ENCODE measurements around the gene EYS.

EYS gene

GRCh38 chr6:63708631-63709030 is 1998.4 kb downstream of the EYS start:
- Histone ChIP-seq H3K4me3 (ENCODE audit: low read depth, low read length) (no peak overlapping the region), H3K4me1 (ENCODE audit: control insufficient read depth, insufficient read depth, low read length) (no peaks in the 10 kb centered on the region), H3K27me3 (ENCODE audit: control insufficient read depth, insufficient read depth, low read length) (no peaks in the 10 kb centered on the region), H3K9ac (ENCODE audit: low read length) (no peak overlapping the region), H3K9me3 (ENCODE audit: control insufficient read depth, insufficient read depth, low read depth, low read length) (no peaks in the 10 kb centered on the region), H3K36me3 (ENCODE audit: control insufficient read depth, insufficient read depth, low read length) (peaks cover 93% of the 10 kb centered on the region), H3K27ac (ENCODE audit: low read depth, low read length) (no peak overlapping the region)

GRCh38 chr6:63706630-63707029 is 2000.4 kb downstream of the EYS start:
- Histone ChIP-seq H3K9me3 (ENCODE audit: control insufficient read depth, insufficient read depth, low read depth, low read length) (no peaks in the 10 kb centered on the region), H3K27me3 (ENCODE audit: control insufficient read depth, insufficient read depth, low read length) (no peaks in the 10 kb centered on the region), H3K4me1 (ENCODE audit: control insufficient read depth, insufficient read depth, low read length) (no peaks in the 10 kb centered on the region), H3K27ac (ENCODE audit: low read depth, low read length) (no peak overlapping the region), H3K9ac (ENCODE audit: low read length) (no peak overlapping the region), H3K4me3 (ENCODE audit: low read depth, low read length) (no peak overlapping the region), H3K36me3 (ENCODE audit: control insufficient read depth, insufficient read depth, low read length) (peaks cover 91% of the 10 kb centered on the region)

- Histone ChIP-seq H3K9ac (ENCODE audit: low read length) (no peak overlapping the region), H3K27me3 (ENCODE audit: control insufficient read depth, insufficient read depth, low read length) (no peaks in the 10 kb centered on the region), H3K9me3 (ENCODE audit: control insufficient read depth, insufficient read depth, low read depth, low read length) (no peaks in the 10 kb centered on the region), H3K4me1 (ENCODE audit: control insufficient read depth, insufficient read depth, low read length) (no peaks in the 10 kb centered on the region), H3K36me3 (ENCODE audit: control insufficient read depth, insufficient read depth, low read length) (peaks cover 91% of the 10 kb centered on the region), H3K4me3 (ENCODE audit: low read depth, low read length) (no peak overlapping the region), H3K27ac (ENCODE audit: low read depth, low read length) (no peak overlapping the region)
Observed at GRCh38 chr6:63705707-63706106, 2001.3 kb downstream of the EYS start.

- no peak overlapping the region for H3K4me3 ChIP-seq (ENCODE audit: low read depth, low read length)
- H3K9ac ChIP-seq (ENCODE audit: low read length): no peak overlapping the region
Observed at GRCh38 chr6:63690221-63690620, 2016.8 kb downstream of the EYS start.

GRCh38 chr6:63689421-63689820 is 2017.6 kb downstream of the EYS start:
- H3K9me3 ChIP-seq (ENCODE audit: control insufficient read depth, insufficient read depth, low read depth, low read length): no peaks in the 10 kb centered on the region
- no peak overlapping the region for H3K4me3 ChIP-seq (ENCODE audit: low read depth, low read length)
- H3K27me3 ChIP-seq (ENCODE audit: control insufficient read depth, insufficient read depth, low read length): no peaks in the 10 kb centered on the region
- peaks cover 26% of the 10 kb centered on the region for H3K36me3 ChIP-seq (ENCODE audit: control insufficient read depth, insufficient read depth, low read length)
- no peak overlapping the region for H3K9ac ChIP-seq (ENCODE audit: low read length)
- no peak overlapping the region for H3K27ac ChIP-seq (ENCODE audit: low read depth, low read length)
- no peaks in the 10 kb centered on the region for H3K4me1 ChIP-seq (ENCODE audit: control insufficient read depth, insufficient read depth, low read length)

More at GRCh38 chr6:63690221-63690620, 2016.8 kb downstream of the EYS start:
- Histone ChIP-seq H3K27ac (ENCODE audit: low read depth, low read length) (no peak overlapping the region), H3K9me3 (ENCODE audit: control insufficient read depth, insufficient read depth, low read depth, low read length) (no peaks in the 10 kb centered on the region), H3K36me3 (ENCODE audit: control insufficient read depth, insufficient read depth, low read length) (peaks cover 24% of the 10 kb centered on the region), H3K4me1 (ENCODE audit: control insufficient read depth, insufficient read depth, low read length) (no peaks in the 10 kb centered on the region), H3K27me3 (ENCODE audit: control insufficient read depth, insufficient read depth, low read length) (no peaks in the 10 kb centered on the region)

- H3K9me3 ChIP-seq (ENCODE audit: control insufficient read depth, insufficient read depth, low read depth, low read length): no peaks in the 10 kb centered on the region
- no peaks in the 10 kb centered on the region for H3K4me1 ChIP-seq (ENCODE audit: control insufficient read depth, insufficient read depth, low read length)
- no peak overlapping the region for H3K4me3 ChIP-seq (ENCODE audit: low read depth, low read length)
- no peak overlapping the region for H3K9ac ChIP-seq (ENCODE audit: low read length)
- peaks cover 36% of the 10 kb centered on the region for H3K36me3 ChIP-seq (ENCODE audit: control insufficient read depth, insufficient read depth, low read length)
- no peak overlapping the region for H3K27ac ChIP-seq (ENCODE audit: low read depth, low read length)
- no peaks in the 10 kb centered on the region for H3K27me3 ChIP-seq (ENCODE audit: control insufficient read depth, insufficient read depth, low read length)
Observed at GRCh38 chr6:63685446-63686379, 2021.3 kb downstream of the EYS start.

GRCh38 chr6:63683071-63683603 is 2023.9 kb downstream of the EYS start:
- no peaks in the 10 kb centered on the region for H3K27me3 ChIP-seq (ENCODE audit: control insufficient read depth, insufficient read depth, low read length)
- H3K36me3 ChIP-seq (ENCODE audit: control insufficient read depth, insufficient read depth, low read length): peaks cover 46% of the 10 kb centered on the region
- no peak overlapping the region for H3K27ac ChIP-seq (ENCODE audit: low read depth, low read length)
- H3K4me1 ChIP-seq (ENCODE audit: control insufficient read depth, insufficient read depth, low read length): 0 out of 2 replicates have a peak, but pooled peaks cover 4% of the 10 kb centered on the region
- no peaks in the 10 kb centered on the region for H3K9me3 ChIP-seq (ENCODE audit: control insufficient read depth, insufficient read depth, low read depth, low read length)
- no peak overlapping the region for H3K4me3 ChIP-seq (ENCODE audit: low read depth, low read length)
- H3K9ac ChIP-seq (ENCODE audit: low read length): no peak overlapping the region

- no peak overlapping the region for H3K9ac ChIP-seq (ENCODE audit: low read length)
- H3K4me3 ChIP-seq (ENCODE audit: low read depth, low read length): no peak overlapping the region
- H3K27me3 ChIP-seq (ENCODE audit: control insufficient read depth, insufficient read depth, low read length): no peaks in the 10 kb centered on the region
- H3K27ac ChIP-seq (ENCODE audit: low read depth, low read length): no peak overlapping the region
- peaks cover 10% of the 10 kb centered on the region for H3K36me3 ChIP-seq (ENCODE audit: control insufficient read depth, insufficient read depth, low read length)
- H3K4me1 ChIP-seq (ENCODE audit: control insufficient read depth, insufficient read depth, low read length): peaks cover 33% of the 10 kb centered on the region
- no peaks in the 10 kb centered on the region for H3K9me3 ChIP-seq (ENCODE audit: control insufficient read depth, insufficient read depth, low read depth, low read length)
Observed at GRCh38 chr6:63677282-63677681, 2029.7 kb downstream of the EYS start.

GRCh38 chr6:63676412-63677114 is 2030.5 kb downstream of the EYS start:
- Histone ChIP-seq H3K4me1 (ENCODE audit: control insufficient read depth, insufficient read depth, low read length) (peaks cover 33% of the 10 kb centered on the region), H3K27ac (ENCODE audit: low read depth, low read length) (no peak overlapping the region), H3K4me3 (ENCODE audit: low read depth, low read length) (no peak overlapping the region), H3K9ac (ENCODE audit: low read length) (no peak overlapping the region), H3K27me3 (ENCODE audit: control insufficient read depth, insufficient read depth, low read length) (no peaks in the 10 kb centered on the region), H3K9me3 (ENCODE audit: control insufficient read depth, insufficient read depth, low read depth, low read length) (no peaks in the 10 kb centered on the region), H3K36me3 (ENCODE audit: control insufficient read depth, insufficient read depth, low read length) (peaks cover 10% of the 10 kb centered on the region)

- H3K9me3 ChIP-seq (ENCODE audit: control insufficient read depth, insufficient read depth, low read depth, low read length): no peaks in the 10 kb centered on the region
- H3K4me3 ChIP-seq (ENCODE audit: low read depth, low read length): no peak overlapping the region
- no peak overlapping the region for H3K9ac ChIP-seq (ENCODE audit: low read length)
- no peak overlapping the region for H3K27ac ChIP-seq (ENCODE audit: low read depth, low read length)
- H3K36me3 ChIP-seq (ENCODE audit: control insufficient read depth, insufficient read depth, low read length): peaks cover 13% of the 10 kb centered on the region; the same call in 1 of the 2 replicates
- H3K27me3 ChIP-seq (ENCODE audit: control insufficient read depth, insufficient read depth, low read length): no peaks in the 10 kb centered on the region
- H3K4me1 ChIP-seq (ENCODE audit: control insufficient read depth, insufficient read depth, low read length): peaks cover 33% of the 10 kb centered on the region
Observed at GRCh38 chr6:63675138-63675537, 2031.9 kb downstream of the EYS start.

- no peak overlapping the region for H3K27ac ChIP-seq (ENCODE audit: low read depth, low read length)
- H3K4me1 ChIP-seq (ENCODE audit: control insufficient read depth, insufficient read depth, low read length): peaks cover 33% of the 10 kb centered on the region
- H3K36me3 ChIP-seq (ENCODE audit: control insufficient read depth, insufficient read depth, low read length): peaks cover 10% of the 10 kb centered on the region; the same call in 1 of the 2 replicates
- no peaks in the 10 kb centered on the region for H3K27me3 ChIP-seq (ENCODE audit: control insufficient read depth, insufficient read depth, low read length)
- H3K9me3 ChIP-seq (ENCODE audit: control insufficient read depth, insufficient read depth, low read depth, low read length): no peaks in the 10 kb centered on the region
- no peak overlapping the region for H3K9ac ChIP-seq (ENCODE audit: low read length)
- no peak overlapping the region for H3K4me3 ChIP-seq (ENCODE audit: low read depth, low read length)
Observed at GRCh38 chr6:63674635-63675034, 2032.4 kb downstream of the EYS start.
